Tibial nerve (tissue), 4 donors: Measurements from ENCODE around the gene NPHP4.

Source experiments
- CTCF ChIP-seq, 5 experiments: fragments of 200-600 bp in 3 of 5; fragments of 450-650 bp in 2 of 5; sonication (generic) in 3 of 5; IDR thresholded peaks; one replicate each; pipeline ENCODE4 v1.5.1; 2016 to 2019; ENCODE audit warnings: antibody characterized with exemption in 5 of 5, mild to moderate bottlenecking in 3 of 5, moderate library complexity in 2 of 5
- EP300 ChIP-seq, 2 donors: sonication (generic); formaldehyde crosslinking; IDR thresholded peaks; one replicate each; pipeline ENCODE4 v1.6.1; 2017; ENCODE audit warnings: antibody characterized with exemption in 2 of 2, mild to moderate bottlenecking in 1 of 2
- POLR2A ChIP-seq, 2 donors: fragments of 450-650 bp; IDR thresholded peaks; one replicate each; pipeline ENCODE4 v1.6.1; 2017; ENCODE audit warnings: antibody characterized with exemption in 2 of 2, mild to moderate bottlenecking in 2 of 2, moderate library complexity in 2 of 2

- TF ChIP-seq CTCF (IDR thresholded peaks at IDR 0.05) (no peak), POLR2A (IDR thresholded peaks at IDR 0.05) (no peak), EP300 (IDR thresholded peaks at IDR 0.05) (no peak)
Observed at GRCh38 chr1:5877001-5877400, 115.2 kb downstream of the NPHP4 start.
